ENCODE data around the gene SCML1.

SCML1 gene

DNA sequence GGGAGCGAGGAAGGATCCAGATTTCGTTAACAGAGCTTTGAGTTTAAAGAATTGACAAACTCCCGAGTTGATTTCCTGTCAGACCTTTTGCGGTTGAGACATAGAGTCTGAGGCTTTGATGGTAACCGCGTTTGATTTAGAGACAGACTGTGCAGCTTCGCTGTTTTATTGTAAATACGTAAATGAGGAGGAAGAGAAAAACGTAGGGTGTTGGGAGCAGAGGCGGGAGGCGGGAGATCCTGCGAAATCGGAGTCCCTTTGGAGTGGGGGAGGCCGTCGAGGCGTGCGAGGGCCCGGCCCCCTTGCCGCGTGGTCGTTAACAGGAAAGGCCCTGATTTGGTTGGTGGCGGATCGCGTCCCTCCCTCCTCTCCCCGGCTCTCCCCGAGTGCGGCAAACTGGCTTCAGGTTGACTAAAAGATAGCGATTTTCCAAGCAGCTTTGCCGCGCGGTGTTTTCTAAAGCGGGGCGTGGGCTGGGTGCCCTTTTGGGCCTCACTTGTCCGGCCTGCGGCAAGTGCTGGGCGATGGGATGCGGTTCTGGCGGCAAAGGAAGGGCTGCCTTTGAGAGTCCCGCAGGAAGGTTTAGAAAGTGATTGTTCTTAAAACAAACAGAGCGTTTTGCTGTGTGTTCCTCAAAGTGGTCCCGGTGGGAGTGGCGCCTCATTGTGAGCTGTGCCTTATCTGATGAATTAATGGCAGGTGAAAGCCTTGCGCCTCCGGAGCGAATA lies 857 bp downstream of the SCML1 start:
- Histone ChIP-seq H3K4me2 (ENCODE audit: low read length) (peak overlapping the region; percentile 9; the same call in 1 of the 2 replicates), H2AFZ (ENCODE audit: low read depth, low read length) (no peak overlapping the region), H3K9ac (ENCODE audit: low read length) (no peak overlapping the region)

DNA sequence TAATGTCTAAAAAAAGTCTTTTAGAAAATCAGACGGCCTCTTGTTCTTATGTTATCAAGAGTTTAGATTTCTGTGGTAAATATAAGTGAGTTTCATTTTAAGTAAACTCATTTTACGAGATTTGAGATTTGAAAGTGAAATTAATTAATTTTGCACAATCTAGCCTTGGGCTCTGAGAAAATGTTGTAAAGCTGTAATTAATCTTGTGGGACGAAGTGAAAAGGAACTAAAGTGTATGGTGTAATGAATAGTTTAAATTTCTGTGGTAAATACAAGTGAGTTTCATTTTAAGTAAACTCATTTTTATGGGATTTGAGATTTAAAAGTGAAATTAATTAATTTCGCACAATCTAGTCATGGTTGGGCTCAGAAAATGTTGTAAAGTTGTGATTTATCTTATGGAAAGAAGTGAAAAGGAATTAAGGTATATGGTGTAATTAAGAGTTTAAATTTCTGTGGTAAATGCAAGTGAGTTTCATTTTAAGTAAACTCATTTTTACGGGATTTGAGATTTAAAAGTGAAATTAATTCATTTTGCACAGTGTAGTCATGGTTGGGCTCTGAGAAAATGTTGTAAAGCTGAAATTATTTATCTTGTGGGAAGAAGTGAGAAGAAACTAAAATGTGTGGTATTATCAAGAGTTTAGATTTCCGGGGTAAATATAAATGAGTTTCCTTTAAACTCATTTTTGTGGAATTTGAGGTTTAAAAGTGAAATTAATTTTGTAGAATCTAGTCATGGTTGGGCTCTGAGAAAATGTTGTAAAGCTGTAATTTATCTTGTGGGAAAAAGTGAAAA lies 1.6 kb downstream of the SCML1 start:
- no peak for TF ChIP-seq EZH2phosphoT487 (IDR thresholded peaks at IDR 0.05; ENCODE audit: low read depth)
- TF ChIP-seq, protein P1, sequence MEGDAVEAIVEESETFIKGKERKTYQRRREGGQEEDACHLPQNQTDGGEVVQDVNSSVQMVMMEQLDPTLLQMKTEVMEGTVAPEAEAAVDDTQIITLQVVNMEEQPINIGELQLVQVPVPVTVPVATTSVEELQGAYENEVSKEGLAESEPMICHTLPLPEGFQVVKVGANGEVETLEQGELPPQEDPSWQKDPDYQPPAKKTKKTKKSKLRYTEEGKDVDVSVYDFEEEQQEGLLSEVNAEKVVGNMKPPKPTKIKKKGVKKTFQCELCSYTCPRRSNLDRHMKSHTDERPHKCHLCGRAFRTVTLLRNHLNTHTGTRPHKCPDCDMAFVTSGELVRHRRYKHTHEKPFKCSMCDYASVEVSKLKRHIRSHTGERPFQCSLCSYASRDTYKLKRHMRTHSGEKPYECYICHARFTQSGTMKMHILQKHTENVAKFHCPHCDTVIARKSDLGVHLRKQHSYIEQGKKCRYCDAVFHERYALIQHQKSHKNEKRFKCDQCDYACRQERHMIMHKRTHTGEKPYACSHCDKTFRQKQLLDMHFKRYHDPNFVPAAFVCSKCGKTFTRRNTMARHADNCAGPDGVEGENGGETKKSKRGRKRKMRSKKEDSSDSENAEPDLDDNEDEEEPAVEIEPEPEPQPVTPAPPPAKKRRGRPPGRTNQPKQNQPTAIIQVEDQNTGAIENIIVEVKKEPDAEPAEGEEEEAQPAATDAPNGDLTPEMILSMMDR (IDR thresholded peaks at IDR 0.05; ENCODE audit: low read depth, low read length) = no peak
- no peaks in the 10 kb centered on the region for H3K36me3 ChIP-seq (replicated peaks; ENCODE audit: low read depth, low read length)
- no peaks in the 10 kb centered on the region for H3K9me3 ChIP-seq (ENCODE audit: insufficient read depth, low read length)
- no peak overlapping the region for H3K4me3 ChIP-seq (ENCODE audit: low read length)
- no peaks in the 10 kb centered on the region for H4K20me1 ChIP-seq (ENCODE audit: insufficient read depth, low read length)
- no peaks in the 10 kb centered on the region for H3K27me3 ChIP-seq (ENCODE audit: low read depth, low read length)
- H2AFZ ChIP-seq (ENCODE audit: low read depth, low read length) = no peak overlapping the region
- no peak overlapping the region for H3K9ac ChIP-seq (ENCODE audit: low read length)
- H3K4me2 ChIP-seq (ENCODE audit: low read length) = peak overlapping the region; percentile 9; the same call in 1 of the 2 replicates
- H3K79me2 ChIP-seq (ENCODE audit: low read length) = no peaks in the 10 kb centered on the region
- no peak overlapping the region for H3K27ac ChIP-seq (ENCODE audit: low read length)
- peaks cover 12% of the 10 kb centered on the region for H3K4me1 ChIP-seq (ENCODE audit: low read length)

More for the DNA sequence above, 857 bp downstream of the SCML1 start:
- no peaks in the 10 kb centered on the region for H4K20me1 ChIP-seq (ENCODE audit: insufficient read depth, low read length)
- H3K27me3 ChIP-seq (ENCODE audit: low read depth, low read length) = no peaks in the 10 kb centered on the region; the same call in 1 of the 2 replicates
- H3K4me1 ChIP-seq (ENCODE audit: low read length) = peaks cover 12% of the 10 kb centered on the region
- H3K36me3 ChIP-seq (replicated peaks; ENCODE audit: low read depth, low read length) = no peaks in the 10 kb centered on the region
- TF ChIP-seq, protein P1 (IDR thresholded peaks at IDR 0.05; ENCODE audit: low read depth, low read length) = no peak
- TF ChIP-seq EZH2phosphoT487 (IDR thresholded peaks at IDR 0.05; ENCODE audit: low read depth) = no peak
- H3K4me3 ChIP-seq (ENCODE audit: low read length) = no peak overlapping the region
- H3K79me2 ChIP-seq (ENCODE audit: low read length) = no peaks in the 10 kb centered on the region
- H3K27ac ChIP-seq (ENCODE audit: low read length) = no peak overlapping the region
- H3K9me3 ChIP-seq (ENCODE audit: insufficient read depth, low read length) = no peaks in the 10 kb centered on the region

DNA sequence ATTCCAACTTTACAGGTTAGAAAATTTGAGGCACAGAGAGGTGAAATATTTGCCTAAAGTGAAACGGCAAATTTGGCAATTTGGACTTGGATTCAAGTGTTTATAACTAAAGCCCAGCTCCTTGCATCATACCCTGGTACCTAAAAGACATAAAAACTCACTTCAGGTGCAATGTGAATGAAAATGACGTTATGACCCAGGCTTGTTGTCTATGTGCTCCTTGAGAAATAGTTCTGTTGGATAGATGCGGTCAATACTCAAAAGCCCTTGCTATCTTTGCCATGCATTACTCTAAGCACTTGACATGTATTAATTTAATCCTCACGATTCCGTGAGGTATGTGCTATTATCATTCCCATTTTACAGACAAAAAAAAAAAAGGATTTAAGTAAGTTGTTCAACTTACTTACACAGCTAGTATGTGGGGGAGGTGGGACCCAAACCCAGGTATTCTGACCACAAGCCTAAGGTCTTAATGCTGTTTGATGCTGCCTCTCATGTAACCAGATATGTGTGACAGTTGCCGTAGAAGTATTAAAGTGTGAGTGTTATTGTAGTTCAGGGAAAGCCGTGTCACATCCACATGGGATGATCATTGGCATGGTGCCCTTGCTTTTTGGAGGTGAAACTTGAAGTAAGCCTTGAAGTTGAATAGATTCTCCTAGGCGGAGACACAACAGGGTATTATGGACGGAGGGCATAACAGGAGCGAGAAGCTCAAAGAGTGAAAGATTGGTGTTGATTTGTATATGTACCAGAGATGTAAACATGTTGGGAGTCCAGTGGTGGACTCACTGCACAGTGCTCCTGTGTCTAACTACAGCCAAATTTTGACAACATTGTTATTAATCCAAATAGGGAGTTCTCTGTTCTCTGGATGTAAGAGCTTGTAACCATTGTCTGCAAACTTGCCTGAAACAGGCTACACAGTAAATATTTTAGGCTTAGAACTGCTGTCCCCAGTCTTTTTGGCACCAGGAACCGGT lies 3.1 kb downstream of the SCML1 start:
- H3K4me2 ChIP-seq (ENCODE audit: low read length) = no peak overlapping the region
- H3K9ac ChIP-seq (ENCODE audit: low read length) = no peak overlapping the region
- H3K4me3 ChIP-seq (ENCODE audit: low read length) = no peak overlapping the region
- H3K4me1 ChIP-seq (ENCODE audit: low read length) = peaks cover 12% of the 10 kb centered on the region
- H4K20me1 ChIP-seq (ENCODE audit: insufficient read depth, low read length) = no peaks in the 10 kb centered on the region
- no peaks in the 10 kb centered on the region for H3K9me3 ChIP-seq (ENCODE audit: insufficient read depth, low read length)
- H3K79me2 ChIP-seq (ENCODE audit: low read length) = no peaks in the 10 kb centered on the region
- H3K36me3 ChIP-seq (replicated peaks; ENCODE audit: low read depth, low read length) = no peaks in the 10 kb centered on the region
- H3K27me3 ChIP-seq (ENCODE audit: low read depth, low read length) = no peaks in the 10 kb centered on the region
- no peak overlapping the region for H2AFZ ChIP-seq (ENCODE audit: low read depth, low read length)
- TF ChIP-seq, protein P1 (IDR thresholded peaks at IDR 0.05; ENCODE audit: low read depth, low read length) = no peak
- TF ChIP-seq EZH2phosphoT487 (IDR thresholded peaks at IDR 0.05; ENCODE audit: low read depth) = no peak
- H3K27ac ChIP-seq (ENCODE audit: low read length) = no peak overlapping the region
